ENCODE measurements around the gene PLIN3. TPM values are rescaled to one million over a fixed set of nuclear protein-coding genes. Genes with fewer than 3 reads are reported as not detected.
A peak's percentile ranks its signal among the peaks of the same experiment; 100 is the strongest.

The PLIN3 gene
- total and polyA plus RNA-seq, 9 of the 15 experiments (the other 6 are each of a cell fraction or from before 2014, with no cell fraction given), result 7.5 to 75.6 (median 43.1) TPM

GRCh38 chr19:4867534-4868285 lies at the start of gene PLIN3 (continued):
- TF ChIP-seq NFIX (CRISPR knock-in tag; IDR thresholded peaks at IDR 0.05; ENCODE audit: low read depth), result no peak
- TF ChIP-seq SMAD4 (CRISPR knock-in tag; conservative IDR thresholded peaks at IDR 0.05), result peak; percentile 60
- peak; percentile 83 for TF ChIP-seq CXXC5 (CRISPR knock-in tag; IDR thresholded peaks at IDR 0.05)
- TF ChIP-seq LCOR (CRISPR knock-in tag; IDR thresholded peaks at IDR 0.05), result 0 out of 2 replicates have a peak, but pooled peaks have one; percentile 38
- TF ChIP-seq KLF13 (tag; IDR thresholded peaks at IDR 0.05; ENCODE audit: borderline replicate concordance, low read depth), result peak; percentile 87
- TF ChIP-seq GABPA (tag; conservative IDR thresholded peaks at IDR 0.05; ENCODE audit: low read depth), result peak; percentile 55; the same call in 1 of the 2 replicates
- TF ChIP-seq ZBTB9 (CRISPR knock-in tag; IDR thresholded peaks at IDR 0.05), result peak; percentile 47; the same call in 1 of the 2 replicates
- peak; percentile 90 to 91 for TF ChIP-seq FOXK2 (conservative IDR thresholded peaks at IDR 0.05 in 1 of 2, IDR thresholded peaks at IDR 0.05 in 1 of 2; ENCODE audit: low read depth in 2 of 2)
- TF ChIP-seq CREM (IDR thresholded peaks at IDR 0.05; ENCODE audit: low read depth), result peak; percentile 63
- TF ChIP-seq, protein P1, sequence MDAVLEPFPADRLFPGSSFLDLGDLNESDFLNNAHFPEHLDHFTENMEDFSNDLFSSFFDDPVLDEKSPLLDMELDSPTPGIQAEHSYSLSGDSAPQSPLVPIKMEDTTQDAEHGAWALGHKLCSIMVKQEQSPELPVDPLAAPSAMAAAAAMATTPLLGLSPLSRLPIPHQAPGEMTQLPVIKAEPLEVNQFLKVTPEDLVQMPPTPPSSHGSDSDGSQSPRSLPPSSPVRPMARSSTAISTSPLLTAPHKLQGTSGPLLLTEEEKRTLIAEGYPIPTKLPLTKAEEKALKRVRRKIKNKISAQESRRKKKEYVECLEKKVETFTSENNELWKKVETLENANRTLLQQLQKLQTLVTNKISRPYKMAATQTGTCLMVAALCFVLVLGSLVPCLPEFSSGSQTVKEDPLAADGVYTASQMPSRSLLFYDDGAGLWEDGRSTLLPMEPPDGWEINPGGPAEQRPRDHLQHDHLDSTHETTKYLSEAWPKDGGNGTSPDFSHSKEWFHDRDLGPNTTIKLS (IDR thresholded peaks at IDR 0.05; ENCODE audit: borderline replicate concordance, low read depth), result peak; percentile 83
- TF ChIP-seq POLR2A (conservative IDR thresholded peaks at IDR 0.05), result peak; percentile 67; the same call in 1 of the 2 replicates
- no peak for TF ChIP-seq DDX20 (tag; IDR thresholded peaks at IDR 0.05; ENCODE audit: low read depth)
- TF ChIP-seq NR2C1 (IDR thresholded peaks at IDR 0.05), result peak; percentile 33; the same call in 1 of the 2 replicates
- no peak; the same call in 1 of the 2 replicates for TF ChIP-seq NR2C1 (tag; IDR thresholded peaks at IDR 0.05)
- 0 out of 2 replicates have a peak, but pooled peaks have one; percentile 44 for TF ChIP-seq CEBPZ (IDR thresholded peaks at IDR 0.05; ENCODE audit: borderline replicate concordance, low read depth, low read length)
- TF ChIP-seq ZNF77 (CRISPR knock-in tag; IDR thresholded peaks at IDR 0.05), result 0 out of 2 replicates have a peak, but pooled peaks have one; percentile 26

Data from K562 (cell line).